Right lobe of liver (tissue), 4 donors: ENCODE results near the gene C19orf47.

ENCODE experiments used
- CTCF ChIP-seq, 4 donors: fragments of 200-600 bp in 3 of 4; fragments of 450-650 bp in 1 of 4; IDR thresholded peaks; one replicate each; pipeline versions ENCODE4 v1.5.1 to v1.8.0; 2016 to 2022; ENCODE audit warnings: antibody characterized with exemption in 4 of 4, mild to moderate bottlenecking in 2 of 4
- POLR2A ChIP-seq: fragments of 450-650 bp; IDR thresholded peaks from one replicate; pipeline ENCODE4 v1.6.1; 2017; ENCODE audit warnings: antibody characterized with exemption, mild to moderate bottlenecking
- donor health status: DM: no; HTN: no; CAD: no.
- donor health status: DM: no; HTN: no; CAD: no.
- donor health status: DM: no; HTN: yes; CAD: no.

GRCh38 chr19:40370997-40371801, 23.0 kb upstream of the C19orf47 start:
- TF ChIP-seq CTCF (IDR thresholded peaks at IDR 0.05) (no peak), POLR2A (no peak)
